Tibial nerve (tissue), 4 donors: Measurements from ENCODE around the gene CD70. TPM values are rescaled to one million over a fixed set of nuclear protein-coding genes. Genes with fewer than 3 reads are reported as not detected.
"Not testable (repeated sequence)": the region's sequence is repeated elsewhere in the genome, so short reads cannot be mapped to it uniquely, and the experiment has no call there.

ENCODE experiments used
- DNase-seq, 2 donors: peaks; one replicate each; pipeline ENCODE4 v3.0.0-alpha.2; 2019; ENCODE audit warnings: low spot score in 2 of 2
- H3K27ac ChIP-seq, 4 donors: fragments of 200-600 bp; sonication (generic) in 3 of 4; one replicate each; pipeline ENCODE4 v1.5.1; 2017 to 2019; ENCODE audit warnings: mild to moderate bottlenecking in 1 of 4
- H3K27me3 ChIP-seq, 2 donors: fragments of 200-600 bp; sonication (generic) in 1 of 2; one replicate each; pipeline versions ENCODE4 v1.5.1 to v1.6.0; 2017 to 2019
- H3K36me3 ChIP-seq, 3 donors: fragments of 200-600 bp; sonication (generic); one replicate each; pipeline ENCODE4 v1.5.1; 2018 to 2019
- H3K4me1 ChIP-seq, 4 donors: fragments of 200-600 bp; sonication (generic) in 3 of 4; one replicate each; pipeline ENCODE4 v1.5.1; 2017 to 2019
- H3K4me3 ChIP-seq, 4 donors: fragments of 200-600 bp; sonication (generic) in 3 of 4; one replicate each; pipeline ENCODE4 v1.5.1; 2017 to 2019; ENCODE audit warnings: mild to moderate bottlenecking in 1 of 4, moderate library complexity in 1 of 4
- H3K9me3 ChIP-seq, 4 donors: fragments of 200-600 bp; sonication (generic) in 3 of 4; one replicate each; pipeline ENCODE4 v1.5.1; 2017 to 2019
- EP300 ChIP-seq, 2 donors: sonication (generic); formaldehyde crosslinking; IDR thresholded peaks; one replicate each; pipeline ENCODE4 v1.6.1; 2017; ENCODE audit warnings: antibody characterized with exemption in 2 of 2, mild to moderate bottlenecking in 1 of 2
- POLR2A ChIP-seq, 2 donors: fragments of 450-650 bp; IDR thresholded peaks; one replicate each; pipeline ENCODE4 v1.6.1; 2017; ENCODE audit warnings: antibody characterized with exemption in 2 of 2, mild to moderate bottlenecking in 2 of 2, moderate library complexity in 2 of 2
- WGBS, 2 donors: methylation state at CpG; one replicate each; pipeline ENCODE4 v1.1.5; 2018; 5-methylcytosine and 5-hydroxymethylcytosine counted together
- total RNA-seq, 4 donors: library from RNA; depleted of rRNA; stranded (reverse); fragments of >200 nt; gene quantifications; one replicate each; pipeline ENCODE4 v1.1.0, GENCODE V29; 2016
- TF ChIP-seq, protein P1 (sequence below), 5 experiments: fragments of 200-600 bp in 3 of 5; fragments of 450-650 bp in 2 of 5; sonication (generic) in 3 of 5; IDR thresholded peaks; one replicate each; pipeline ENCODE4 v1.5.1; 2016 to 2019; ENCODE audit warnings: antibody characterized with exemption in 5 of 5, mild to moderate bottlenecking in 3 of 5, moderate library complexity in 2 of 5

CD70 gene
- total RNA-seq, 4 donors from 2014 or later, result 0.87 TPM; not detected in 3

DNA sequence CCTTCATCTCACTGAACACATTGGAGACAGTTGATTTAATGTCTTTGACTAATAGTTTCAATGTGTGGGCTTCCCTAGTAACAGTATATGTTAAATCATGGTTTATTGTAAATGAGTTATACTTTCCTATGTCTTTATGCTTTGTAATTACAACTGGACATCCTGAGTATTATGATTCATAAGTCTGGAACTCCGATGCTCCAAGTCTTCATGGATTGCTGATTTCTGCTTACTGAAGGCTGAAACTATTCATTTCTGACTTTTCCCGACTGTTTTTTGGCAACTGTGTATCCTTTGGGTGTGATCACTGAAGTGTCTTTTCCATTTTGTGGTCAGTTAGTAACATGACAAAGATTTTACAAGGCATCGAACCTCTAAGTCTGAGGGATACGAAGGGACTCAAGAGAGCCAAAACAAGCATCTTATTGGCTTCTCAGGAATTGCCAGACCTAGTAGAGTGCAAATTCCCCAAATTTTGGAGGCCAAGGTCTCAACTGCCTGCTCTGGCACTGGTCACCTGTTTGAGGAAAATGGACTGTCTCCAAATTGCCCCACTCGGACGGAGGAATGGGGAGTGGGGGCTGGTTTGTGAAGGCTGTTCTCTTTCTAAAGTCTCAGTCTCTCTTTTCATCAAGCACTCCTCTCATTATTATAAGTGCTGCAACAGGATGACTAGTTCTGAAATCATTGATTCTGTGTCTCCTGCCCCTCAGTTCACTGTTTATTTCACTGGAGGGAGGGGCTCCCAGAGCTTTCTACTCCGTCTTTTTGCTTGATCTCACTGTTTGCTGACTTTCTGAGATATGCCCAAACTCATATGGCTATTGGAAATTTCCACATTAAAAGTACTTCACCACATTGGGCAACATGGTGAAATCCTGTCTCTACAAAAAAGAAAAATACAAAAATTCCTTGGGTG is 20.2 kb upstream of the CD70 start:
- WGBS, 2 donors, result 33 to 49% methylated on average over 7 of the region's 7 CpGs
- DNase-seq, result no peak
- Histone ChIP-seq H3K4me3 (no peak overlapping the region), H3K4me1 (peaks cover 0 to 5% (median 0%) of the 10 kb centered on the region in 4 donors), H3K36me3 (no peaks in the 10 kb centered on the region), H3K27me3 (peaks cover 0 to 22% of the 10 kb centered on the region in 2 donors), H3K27ac (peak overlapping the region in 2 of 4 donors; percentile 21 to 70), H3K9me3 (no peaks in the 10 kb centered on the region)
- peak in 1 of 2 donors; percentile 37 for TF ChIP-seq EP300 (IDR thresholded peaks at IDR 0.05)
- no peak for TF ChIP-seq POLR2A (IDR thresholded peaks at IDR 0.05)

DNA sequence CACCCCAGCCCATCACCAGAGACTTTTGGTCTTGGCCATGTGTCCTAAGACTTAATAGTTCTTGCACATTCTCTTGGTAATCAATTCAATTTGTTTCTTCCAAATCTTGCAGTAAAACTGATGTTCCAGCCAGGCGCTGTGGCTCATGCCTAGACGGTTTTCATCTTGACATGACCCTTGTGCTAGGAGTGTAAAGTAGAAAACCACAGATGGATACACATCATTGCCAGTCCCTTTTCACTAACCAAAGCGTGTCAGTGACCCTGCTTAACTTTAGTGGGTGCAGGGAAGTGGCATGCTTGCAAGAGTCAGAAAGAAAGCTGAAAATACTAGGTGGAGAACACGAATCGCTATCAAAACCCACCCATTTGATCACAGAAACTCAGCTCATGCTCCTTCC is 18.0 kb upstream of the CD70 start:
- no peak for DNase-seq
- WGBS, 2 donors, result 52 to 58% methylated on average over 5 of the region's 5 CpGs
- Histone ChIP-seq H3K9me3 (no peaks in the 10 kb centered on the region), H3K27ac (no peak overlapping the region), H3K36me3 (no peaks in the 10 kb centered on the region), H3K27me3 (peaks cover 0 to 18% of the 10 kb centered on the region in 2 donors), H3K4me3 (no peak overlapping the region), H3K4me1 (peaks cover 0 to 5% (median 0%) of the 10 kb centered on the region in 4 donors)
- TF ChIP-seq, protein P1, sequence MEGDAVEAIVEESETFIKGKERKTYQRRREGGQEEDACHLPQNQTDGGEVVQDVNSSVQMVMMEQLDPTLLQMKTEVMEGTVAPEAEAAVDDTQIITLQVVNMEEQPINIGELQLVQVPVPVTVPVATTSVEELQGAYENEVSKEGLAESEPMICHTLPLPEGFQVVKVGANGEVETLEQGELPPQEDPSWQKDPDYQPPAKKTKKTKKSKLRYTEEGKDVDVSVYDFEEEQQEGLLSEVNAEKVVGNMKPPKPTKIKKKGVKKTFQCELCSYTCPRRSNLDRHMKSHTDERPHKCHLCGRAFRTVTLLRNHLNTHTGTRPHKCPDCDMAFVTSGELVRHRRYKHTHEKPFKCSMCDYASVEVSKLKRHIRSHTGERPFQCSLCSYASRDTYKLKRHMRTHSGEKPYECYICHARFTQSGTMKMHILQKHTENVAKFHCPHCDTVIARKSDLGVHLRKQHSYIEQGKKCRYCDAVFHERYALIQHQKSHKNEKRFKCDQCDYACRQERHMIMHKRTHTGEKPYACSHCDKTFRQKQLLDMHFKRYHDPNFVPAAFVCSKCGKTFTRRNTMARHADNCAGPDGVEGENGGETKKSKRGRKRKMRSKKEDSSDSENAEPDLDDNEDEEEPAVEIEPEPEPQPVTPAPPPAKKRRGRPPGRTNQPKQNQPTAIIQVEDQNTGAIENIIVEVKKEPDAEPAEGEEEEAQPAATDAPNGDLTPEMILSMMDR (IDR thresholded peaks at IDR 0.05), result no peak
- TF ChIP-seq EP300 (IDR thresholded peaks at IDR 0.05), result no peak

DNA sequence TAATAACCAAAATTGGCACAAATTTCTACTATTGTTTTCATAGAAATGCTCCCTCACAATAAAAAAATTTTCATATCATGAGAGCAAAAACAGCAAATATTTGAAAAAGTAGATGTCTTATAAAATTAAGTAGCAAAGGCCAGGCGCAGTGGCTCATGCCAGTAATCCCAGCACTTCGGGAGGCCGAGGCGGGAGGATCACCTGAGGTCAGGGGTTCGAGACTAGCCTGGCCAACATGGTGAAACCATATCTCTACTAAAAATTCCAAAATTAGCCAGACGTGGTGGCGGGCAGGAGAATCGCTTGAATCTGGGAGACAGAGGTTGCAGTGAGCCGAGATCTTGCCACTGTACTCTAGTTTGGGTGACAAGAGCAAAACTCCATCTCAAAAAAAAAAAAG is 17.2 kb upstream of the CD70 start:
- not testable (repeated sequence) for DNase-seq, H3K36me3 ChIP-seq, H3K4me3 ChIP-seq, H3K27ac ChIP-seq, H3K4me1 ChIP-seq, H3K9me3 ChIP-seq
- 81 to 85% methylated on average over 9 of the region's 9 CpGs for WGBS, 2 donors
- H3K27me3 ChIP-seq, result peaks cover 0 to 10% of the 10 kb centered on the region in 2 donors

DNA sequence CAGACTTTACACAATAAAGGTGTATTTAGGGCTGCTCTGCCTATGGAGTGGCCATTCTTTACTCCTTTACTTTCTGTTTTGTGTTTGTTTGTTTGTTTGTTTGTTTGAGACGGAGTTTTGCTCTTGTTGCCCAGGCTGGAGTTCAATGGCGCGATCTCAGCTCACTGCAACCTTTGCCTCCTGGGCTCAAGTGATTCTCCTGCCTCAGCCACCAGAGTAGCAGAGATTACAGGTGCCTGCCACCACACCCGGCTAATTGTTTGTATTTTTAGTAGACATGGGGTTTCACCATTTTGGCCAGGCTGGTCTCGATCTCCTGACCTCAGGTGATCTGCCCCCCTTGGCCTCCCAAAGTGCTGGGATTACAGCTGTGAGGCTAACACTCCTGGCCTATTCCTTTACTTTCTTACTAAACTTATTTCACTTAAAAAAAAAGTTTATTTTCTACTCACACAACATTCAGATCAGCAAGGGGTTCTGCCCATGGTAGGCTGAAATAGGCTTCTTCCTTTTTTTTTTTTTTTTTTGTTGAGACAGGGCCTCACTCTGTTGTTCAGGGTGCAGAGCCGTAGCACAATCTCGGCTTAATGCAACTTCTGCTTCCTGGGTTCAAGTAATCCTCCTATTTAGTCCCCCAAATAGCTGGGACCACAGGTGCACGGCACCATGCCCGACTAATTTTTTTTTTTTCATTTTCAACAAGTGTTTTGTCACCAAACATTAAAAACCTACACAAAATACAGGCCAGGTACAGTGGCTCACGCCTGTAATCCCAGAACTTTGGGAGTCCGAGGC is 15.5 kb upstream of the CD70 start:
- DNase-seq, H3K4me1 ChIP-seq, H3K36me3 ChIP-seq, H3K27ac ChIP-seq, H3K9me3 ChIP-seq, H3K4me3 ChIP-seq, H3K27me3 ChIP-seq: not testable (repeated sequence)
- 84 to 88% methylated on average over 11 of the region's 11 CpGs for WGBS, 2 donors

DNA sequence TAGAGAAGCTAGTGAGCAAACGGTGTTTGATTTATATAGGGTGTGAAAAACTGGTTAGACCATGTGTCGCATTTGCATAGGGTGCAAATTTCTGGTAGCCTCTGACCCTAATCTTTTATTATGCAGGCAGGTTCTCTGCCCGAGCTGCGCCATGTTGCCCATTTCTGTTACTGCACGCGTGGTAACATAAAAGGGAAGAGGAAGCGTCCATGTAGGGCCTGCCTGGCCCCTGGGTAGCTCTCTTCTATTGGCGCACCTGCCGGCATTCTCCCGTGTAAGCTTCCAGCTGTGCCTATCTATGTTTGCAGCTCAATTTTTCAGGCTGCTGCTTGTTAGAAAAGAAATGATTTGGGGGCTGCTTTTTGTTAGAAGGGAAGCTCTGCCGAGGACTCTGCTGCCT is 14.0 kb upstream of the CD70 start:
- TF ChIP-seq, protein P1 (IDR thresholded peaks at IDR 0.05), result no peak
- TF ChIP-seq POLR2A (IDR thresholded peaks at IDR 0.05), result no peak
- TF ChIP-seq EP300 (IDR thresholded peaks at IDR 0.05), result no peak
- 79 to 82% methylated on average over 11 of the region's 11 CpGs for WGBS, 2 donors
- peaks cover 0 to 4% of the 10 kb centered on the region in 2 donors for H3K27me3 ChIP-seq
- peaks cover 0 to 4% (median 0%) of the 10 kb centered on the region in 4 donors for H3K9me3 ChIP-seq
- H3K4me3 ChIP-seq, result no peak overlapping the region
- H3K4me1 ChIP-seq, result no peaks in the 10 kb centered on the region
- no peak for DNase-seq
- H3K36me3 ChIP-seq, result no peaks in the 10 kb centered on the region
- H3K27ac ChIP-seq, result no peak overlapping the region

DNA sequence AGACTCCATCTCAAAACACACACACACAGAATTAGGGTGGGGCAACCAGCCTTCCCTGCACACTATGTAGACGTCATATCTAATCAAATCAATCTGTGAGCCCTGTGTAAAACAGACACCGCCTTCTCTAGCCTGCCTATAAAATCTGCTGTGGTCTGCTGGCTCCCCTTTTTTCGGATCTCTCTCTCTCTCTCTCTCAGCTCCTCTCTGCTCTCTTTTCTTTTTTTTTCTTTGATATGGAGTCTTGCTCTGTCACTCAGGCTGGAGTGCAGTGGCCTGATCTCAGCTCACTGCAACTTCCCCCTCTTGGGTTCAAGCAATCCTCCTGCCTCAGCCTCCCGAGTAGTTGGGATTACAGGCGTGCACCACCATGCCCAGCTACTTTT is 11.8 kb upstream of the CD70 start:
- Histone ChIP-seq H3K4me3 (no peak overlapping the region), H3K9me3 (peaks cover 0 to 4% (median 0%) of the 10 kb centered on the region in 4 donors), H3K27ac (no peak overlapping the region), H3K27me3 (no peaks in the 10 kb centered on the region), H3K36me3 (no peaks in the 10 kb centered on the region), H3K4me1 (no peaks in the 10 kb centered on the region)
- WGBS, 2 donors, result 74 to 76% methylated on average over 5 of the region's 5 CpGs
- TF ChIP-seq, protein P1 (IDR thresholded peaks at IDR 0.05), result no peak
- no peak for TF ChIP-seq EP300 (IDR thresholded peaks at IDR 0.05)
- TF ChIP-seq POLR2A (IDR thresholded peaks at IDR 0.05), result no peak
- DNase-seq, result no peak

DNA sequence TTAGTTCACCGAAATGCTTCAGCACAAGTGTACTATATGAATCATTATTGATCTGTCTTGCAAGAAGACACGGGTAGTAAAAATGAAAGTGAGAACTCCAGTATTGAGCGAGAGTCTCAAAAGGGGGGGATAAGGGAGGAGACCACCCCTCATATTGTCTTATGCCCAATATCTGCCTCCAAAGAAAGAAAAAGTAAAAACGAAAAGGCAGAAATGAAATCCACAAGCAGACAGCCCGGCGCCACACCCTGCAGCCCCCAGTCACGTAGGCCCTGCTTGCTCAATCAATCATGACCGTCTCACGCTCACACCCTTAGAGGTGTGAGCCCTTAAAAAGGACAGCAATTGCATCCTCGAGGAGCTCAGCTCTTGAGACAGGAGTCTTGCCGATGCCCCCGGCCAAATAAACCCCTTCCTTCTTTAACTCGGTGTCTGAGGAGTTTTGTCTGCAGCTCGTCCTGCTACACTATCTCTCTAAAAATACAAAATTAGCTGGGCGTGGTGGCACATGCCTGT is 10.6 kb upstream of the CD70 start:
- Histone ChIP-seq H3K4me3 (peak overlapping the region in 1 of 4 donors; percentile 21), H3K9me3 (peaks cover 0 to 12% (median 0%) of the 10 kb centered on the region in 4 donors)
- 81 to 84% methylated on average over 15 of the region's 15 CpGs for WGBS, 2 donors
- not testable (repeated sequence) for H3K27ac ChIP-seq, H3K27me3 ChIP-seq, H3K4me1 ChIP-seq, DNase-seq, H3K36me3 ChIP-seq

DNA sequence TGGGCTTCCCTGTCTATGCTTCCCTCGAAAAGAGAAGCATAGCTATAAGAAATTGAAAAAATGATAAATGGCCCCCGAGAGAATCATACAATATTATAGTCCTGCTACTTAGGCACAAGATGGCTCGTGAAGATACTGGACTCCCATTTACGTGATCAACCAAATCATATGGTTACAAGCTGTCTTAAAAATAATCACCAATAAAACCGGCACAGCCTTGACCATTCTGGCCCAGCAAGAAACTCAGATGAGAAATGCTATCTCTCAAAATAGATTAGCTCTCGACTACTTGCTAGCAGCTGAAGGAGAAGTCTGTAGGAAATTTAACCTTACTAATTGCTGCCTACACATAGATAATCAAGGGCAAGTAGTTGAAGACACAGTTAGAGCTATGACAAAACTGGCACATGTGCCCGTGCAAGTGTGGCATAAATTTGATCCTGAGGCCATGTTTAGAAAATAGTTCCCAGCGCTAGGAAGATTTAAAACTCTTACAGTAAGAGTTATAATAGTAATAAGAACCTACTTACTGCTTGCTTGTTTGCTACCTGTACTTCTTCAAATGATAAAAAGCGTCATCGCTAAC is 10.1 kb upstream of the CD70 start:
- H3K27me3 ChIP-seq, H3K4me1 ChIP-seq, H3K36me3 ChIP-seq, H3K27ac ChIP-seq, DNase-seq: not testable (repeated sequence)
- Histone ChIP-seq H3K9me3 (peaks cover 0 to 12% (median 0%) of the 10 kb centered on the region in 4 donors), H3K4me3 (peak overlapping the region in 1 of 4 donors; percentile 21)
- 86 to 87% methylated on average over 10 of the region's 10 CpGs for WGBS, 2 donors
